ENCODE data around the gene ABCA3.

ABCA3 gene

DNA sequence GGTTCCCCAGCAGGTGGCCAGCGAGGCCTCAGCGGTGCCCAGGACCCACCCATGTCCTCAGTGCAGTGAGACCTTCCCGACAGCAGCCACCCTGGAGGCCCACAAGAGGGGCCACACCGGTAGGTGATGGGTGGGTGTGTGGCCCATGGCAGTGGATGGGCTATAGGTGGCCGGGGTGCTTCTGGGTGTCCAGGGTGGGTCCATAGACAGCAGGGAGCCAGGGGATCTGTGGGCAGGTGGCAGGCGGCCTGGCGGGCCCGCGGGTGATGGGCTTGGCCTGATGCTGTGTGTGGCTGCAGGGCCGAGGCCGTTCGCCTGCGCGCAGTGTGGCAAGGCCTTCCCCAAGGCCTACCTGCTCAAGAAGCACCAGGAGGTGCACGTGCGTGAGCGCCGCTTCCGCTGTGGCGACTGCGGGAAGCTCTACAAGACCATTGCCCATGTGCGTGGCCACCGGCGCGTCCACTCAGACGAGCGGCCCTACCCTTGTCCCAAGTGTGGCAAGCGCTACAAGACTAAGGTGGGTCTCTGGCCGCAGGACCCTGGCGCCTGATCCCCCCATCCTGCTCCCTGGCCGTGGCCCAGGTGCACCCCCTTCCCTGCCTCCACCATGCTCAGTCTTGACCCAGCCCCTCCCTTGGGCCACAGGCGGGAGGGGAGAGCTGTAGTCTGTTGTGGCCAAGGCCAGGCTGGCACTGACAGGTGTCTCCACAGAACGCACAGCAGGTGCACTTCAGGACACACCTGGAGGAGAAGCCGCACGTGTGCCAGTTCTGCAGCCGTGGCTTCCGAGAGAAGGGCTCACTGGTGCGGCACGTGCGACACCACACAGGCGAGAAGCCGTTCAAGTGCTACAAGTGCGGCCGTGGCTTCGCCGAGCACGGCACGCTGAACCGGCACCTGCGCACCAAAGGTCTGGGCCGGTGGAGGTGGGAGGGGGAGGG lies 106.4 kb downstream of the ABCA3 start:
- no peak for DNase-seq (ENCODE audit: low read depth)

DNA sequence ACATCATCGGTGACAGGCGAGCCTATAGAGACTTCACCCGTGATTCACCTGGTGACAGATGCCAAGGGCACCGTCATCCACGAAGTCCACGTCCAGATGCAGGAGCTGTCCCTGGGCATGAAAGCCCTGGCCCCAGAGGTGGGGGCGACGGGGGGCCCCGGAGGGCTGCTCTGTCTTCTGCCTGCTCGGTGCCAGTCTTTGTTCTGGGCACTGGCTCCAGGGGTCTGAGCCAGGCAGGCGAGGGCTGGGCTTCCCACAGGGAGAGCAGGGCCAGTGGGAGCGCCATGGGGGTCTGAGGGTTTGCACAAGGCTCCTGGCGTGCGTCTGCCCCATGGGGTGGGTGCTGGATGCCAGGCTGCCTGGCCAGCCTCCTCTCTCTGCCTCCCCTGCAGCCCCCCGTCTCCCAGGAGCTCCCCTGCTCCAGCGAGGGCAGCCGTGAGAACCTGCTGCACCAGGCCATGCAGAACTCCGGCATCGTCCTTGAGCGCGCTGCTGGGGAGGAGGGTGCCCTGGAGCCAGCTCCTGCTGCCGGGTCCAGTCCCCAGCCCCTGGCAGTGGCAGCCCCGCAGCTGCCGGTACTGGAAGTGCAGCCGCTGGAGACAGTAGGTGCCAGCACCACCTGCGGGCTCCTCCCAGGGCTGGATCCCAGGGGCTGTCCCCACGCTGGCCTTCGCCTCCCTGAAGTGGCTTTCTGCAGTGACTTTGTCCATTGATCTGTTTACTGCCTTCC lies 107.3 kb downstream of the ABCA3 start:
- no peak for DNase-seq (ENCODE audit: low read depth)

DNA sequence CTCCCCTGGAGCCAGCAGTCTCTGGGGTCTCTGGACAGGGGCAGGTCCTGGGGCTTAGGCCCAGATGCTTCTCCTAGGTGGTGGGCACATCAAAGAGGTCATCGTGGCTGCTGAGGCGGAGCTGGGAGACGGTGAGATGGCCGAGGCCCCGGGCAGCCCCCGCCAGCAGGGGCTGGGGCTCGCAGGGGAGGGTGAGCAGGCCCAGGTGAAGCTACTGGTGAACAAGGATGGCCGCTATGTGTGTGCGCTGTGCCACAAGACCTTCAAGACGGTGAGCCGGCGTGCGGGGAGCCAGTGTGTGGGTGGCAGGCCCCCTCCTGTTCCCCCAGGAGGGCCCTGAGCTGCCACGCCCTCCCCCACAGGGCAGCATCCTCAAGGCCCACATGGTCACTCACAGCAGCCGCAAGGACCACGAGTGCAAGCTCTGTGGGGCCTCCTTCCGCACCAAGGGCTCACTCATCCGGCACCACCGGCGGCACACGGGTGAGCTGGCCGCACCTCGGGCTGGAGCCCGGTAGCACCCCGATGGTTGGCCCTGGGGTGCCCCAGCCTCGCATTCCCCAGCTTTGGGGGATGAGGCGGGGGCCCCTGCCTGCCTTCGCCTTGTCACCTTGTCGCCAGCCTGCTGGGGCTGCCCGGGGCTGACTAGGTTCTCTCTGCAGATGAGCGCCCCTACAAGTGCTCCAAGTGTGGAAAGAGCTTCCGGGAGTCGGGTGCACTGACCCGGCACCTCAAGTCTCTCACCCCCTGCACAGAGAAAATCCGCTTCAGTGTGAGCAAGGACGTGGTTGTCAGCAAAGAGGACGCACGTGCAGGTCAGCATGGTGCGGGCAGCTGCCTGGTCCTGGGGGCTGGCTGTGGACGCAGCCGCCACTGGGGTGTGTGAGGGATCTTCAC lies 108.2 kb downstream of the ABCA3 start:
- DNase-seq (ENCODE audit: low read depth): no peak

DNA sequence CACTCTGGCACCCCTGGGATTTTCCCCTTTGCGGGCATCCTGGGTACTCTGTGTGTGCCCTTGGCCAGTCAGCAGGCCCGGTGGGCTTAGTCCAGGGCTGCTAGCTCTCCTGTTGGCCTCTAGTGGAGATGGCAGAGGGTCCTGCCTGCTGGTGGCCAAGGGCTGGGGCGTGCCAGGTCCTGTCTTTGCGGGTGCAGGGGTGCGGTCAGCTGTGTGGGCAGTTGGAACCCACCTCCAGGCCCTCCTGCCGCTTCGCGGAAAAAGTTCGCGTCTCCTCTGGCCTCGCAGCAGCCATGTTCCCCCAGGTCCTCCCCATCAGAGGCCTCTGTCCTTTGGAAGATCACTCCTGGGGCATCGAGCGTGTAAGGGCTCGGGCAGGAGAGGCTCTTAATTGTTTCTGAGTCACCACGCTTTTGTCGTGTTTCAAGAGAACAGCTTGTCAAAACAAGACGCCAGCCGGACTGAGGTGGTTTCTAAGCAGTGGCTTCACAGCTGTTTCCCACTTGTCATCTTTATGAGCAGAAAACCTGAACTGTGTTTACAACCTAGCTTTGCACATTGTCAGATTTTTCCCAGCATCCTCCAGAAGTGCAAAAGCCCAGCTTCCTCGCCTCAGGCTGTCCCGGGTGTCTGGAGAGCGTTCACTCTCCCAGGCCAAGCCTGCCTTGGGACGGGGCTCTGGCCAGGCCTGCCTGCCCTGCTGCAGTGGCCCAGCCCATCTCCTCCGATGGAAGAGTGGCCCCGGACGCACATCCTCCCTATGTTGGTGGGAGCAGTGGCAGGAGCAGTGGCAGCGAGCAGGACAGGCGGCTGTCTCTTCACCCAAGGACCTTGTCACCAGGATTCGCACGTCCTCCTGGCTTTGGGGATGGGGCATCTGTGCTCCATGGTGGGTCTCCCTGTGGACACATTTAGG lies 109.3 kb downstream of the ABCA3 start:
- no peak for DNase-seq (ENCODE audit: low read depth)

GRCh38 chr16:2230376-2230775 lies 110.2 kb downstream of the ABCA3 start:
- DNase-seq (ENCODE audit: low read depth): no peak

DNA sequence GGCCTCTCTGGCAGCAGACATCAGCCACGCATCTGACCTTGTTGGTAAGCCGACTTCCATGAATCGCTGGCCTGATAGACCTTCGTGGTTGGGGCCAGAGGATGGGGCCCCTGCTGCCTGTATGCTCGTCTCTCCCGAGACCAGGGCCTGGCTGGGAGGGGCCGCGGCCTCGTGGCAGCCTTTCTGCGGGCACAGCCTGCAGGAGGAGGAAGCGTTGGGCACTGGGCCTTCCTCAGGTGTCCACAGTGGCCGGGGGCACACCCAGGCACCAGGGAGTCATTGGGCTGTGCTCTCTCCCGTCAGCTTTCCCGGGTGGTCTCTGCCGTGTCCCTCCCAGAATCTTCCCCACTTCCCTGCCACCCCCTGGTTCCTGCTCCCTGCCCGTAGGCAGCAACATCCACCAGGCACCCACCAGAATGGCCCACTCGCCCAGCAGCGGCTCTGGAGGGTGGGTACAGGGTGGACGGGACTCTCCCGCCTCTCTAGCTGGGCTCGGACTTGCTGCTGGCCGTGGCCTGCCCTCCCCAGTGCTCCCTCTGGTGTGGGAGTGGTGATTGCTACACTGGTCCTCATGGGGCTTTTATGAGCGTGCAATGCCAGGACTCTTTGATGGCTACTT lies 110.8 kb downstream of the ABCA3 start:
- no peak for DNase-seq (ENCODE audit: low read depth)

GRCh38 chr16:2229091-2229490 lies 111.4 kb downstream of the ABCA3 start:
- DNase-seq (ENCODE audit: low read depth): no peak

DNA sequence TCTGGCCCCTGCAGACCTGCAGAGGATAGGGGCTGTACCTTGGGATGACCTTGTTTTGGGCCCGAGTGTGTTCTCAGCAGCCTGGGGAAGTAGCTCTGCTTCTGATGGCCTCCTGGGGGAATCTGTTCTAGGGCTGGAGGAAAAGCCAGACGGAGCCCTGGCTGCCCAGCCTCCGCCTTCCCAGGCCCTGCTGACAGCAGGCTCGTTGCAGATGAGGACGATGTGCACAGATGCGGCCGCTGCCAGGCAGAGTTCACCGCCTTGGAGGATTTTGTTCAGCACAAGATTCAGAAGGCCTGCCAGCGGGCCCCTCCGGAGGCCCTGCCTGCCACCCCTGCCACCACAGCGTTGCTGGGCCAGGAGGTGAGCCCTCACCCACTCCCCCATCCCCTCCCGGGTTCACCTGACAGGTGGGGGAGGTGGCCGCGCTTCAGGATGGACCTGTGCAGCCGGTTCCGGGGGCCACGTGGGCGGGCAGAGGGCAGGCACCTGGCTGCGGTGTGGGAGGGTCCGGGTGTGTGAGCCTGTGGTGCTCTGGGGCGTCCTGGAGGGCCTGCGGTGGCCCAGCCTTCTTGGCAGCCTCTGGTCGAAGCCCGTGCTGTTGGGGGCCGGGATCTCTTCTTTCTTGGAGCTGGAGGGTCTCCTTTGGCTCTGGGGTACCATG lies 112.2 kb downstream of the ABCA3 start:
- no peak for DNase-seq (ENCODE audit: low read depth)

DNA sequence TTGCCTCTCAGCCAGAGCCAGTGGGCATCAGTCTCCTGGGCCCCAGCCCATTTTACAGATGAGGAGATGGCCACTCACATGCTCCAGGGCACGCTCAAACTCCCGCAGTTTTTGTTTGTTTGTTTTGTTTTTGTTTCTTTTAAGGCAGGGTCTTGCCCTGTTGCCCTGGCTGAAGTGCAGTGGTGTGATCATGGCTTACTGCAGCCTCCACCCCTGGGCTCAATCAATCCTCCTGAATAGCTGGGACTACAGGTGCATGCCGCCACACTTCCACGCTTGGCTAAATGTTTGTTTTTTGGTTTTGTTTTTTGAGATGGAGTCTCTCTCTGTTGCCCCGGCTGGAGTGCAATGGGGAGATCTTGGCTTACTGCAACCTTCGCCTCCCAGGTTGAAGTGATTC lies 113.6 kb downstream of the ABCA3 start:
- no peak for DNase-seq (ENCODE audit: low read depth)

DNA sequence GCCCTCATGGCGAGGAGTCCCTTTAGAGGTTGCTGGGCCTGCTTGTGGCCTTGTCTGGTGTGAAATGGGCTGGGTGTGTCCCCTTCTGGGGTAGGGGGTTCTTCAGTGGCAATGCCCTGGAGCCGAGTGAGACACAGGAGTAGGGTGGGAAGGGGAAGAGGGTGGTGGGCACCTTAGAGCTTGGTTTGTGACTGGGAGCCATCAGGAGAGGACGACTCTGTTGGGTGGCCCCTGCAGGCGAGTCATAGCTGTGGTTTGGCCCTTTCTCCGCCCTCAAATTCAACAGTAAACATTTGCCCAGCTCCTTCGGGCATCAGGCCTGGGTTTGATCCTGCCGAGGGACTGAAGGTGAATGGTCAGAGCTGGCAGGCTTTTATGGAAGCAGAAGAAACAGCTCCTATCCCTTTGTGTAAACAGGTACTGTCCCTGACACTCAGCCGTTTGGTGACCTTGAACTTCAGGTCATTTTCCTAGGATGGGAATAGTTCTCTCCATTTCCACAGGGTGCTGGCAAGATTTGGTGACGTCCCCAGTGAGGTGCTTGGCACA lies 114.2 kb downstream of the ABCA3 start:
- no peak for DNase-seq (ENCODE audit: low read depth)
